T-helper 2 cell treated with Interferon-gamma antibody and Interleukin-4, amounts not matched to agents 5 μg/mL and 100 μg/mL, for 36 hours (primary cell): Measurements from ENCODE around the gene TTC39A.

Experiments
- DNase-seq: peaks from one replicate; pipeline ENCODE4 v3.0.0; 2021; ENCODE audit warnings: low spot score
- H3K27ac Mint-ChIP-seq: one replicate; pipeline ENCODE4 v1.8.0; 2021; ENCODE audit warnings: mild to moderate bottlenecking, mixed read lengths
- H3K27me3 Mint-ChIP-seq: one replicate; pipeline ENCODE4 v1.8.0; 2021; ENCODE audit warnings: low read depth, mixed read lengths
- H3K36me3 Mint-ChIP-seq: one replicate; pipeline ENCODE4 v1.8.0; 2021; ENCODE audit warnings: low read depth, mixed read lengths
- H3K4me1 Mint-ChIP-seq: one replicate; pipeline ENCODE4 v1.8.0; 2021; ENCODE audit warnings: low read depth, mixed read lengths
- H3K4me3 Mint-ChIP-seq: one replicate; pipeline ENCODE4 v1.8.0; 2022; ENCODE audit warnings: mild to moderate bottlenecking, moderate library complexity, mixed read lengths
- H3K9me3 Mint-ChIP-seq: one replicate; pipeline ENCODE4 v1.8.0; 2021; ENCODE audit warnings: mixed read lengths

Gene TTC39A

DNA sequence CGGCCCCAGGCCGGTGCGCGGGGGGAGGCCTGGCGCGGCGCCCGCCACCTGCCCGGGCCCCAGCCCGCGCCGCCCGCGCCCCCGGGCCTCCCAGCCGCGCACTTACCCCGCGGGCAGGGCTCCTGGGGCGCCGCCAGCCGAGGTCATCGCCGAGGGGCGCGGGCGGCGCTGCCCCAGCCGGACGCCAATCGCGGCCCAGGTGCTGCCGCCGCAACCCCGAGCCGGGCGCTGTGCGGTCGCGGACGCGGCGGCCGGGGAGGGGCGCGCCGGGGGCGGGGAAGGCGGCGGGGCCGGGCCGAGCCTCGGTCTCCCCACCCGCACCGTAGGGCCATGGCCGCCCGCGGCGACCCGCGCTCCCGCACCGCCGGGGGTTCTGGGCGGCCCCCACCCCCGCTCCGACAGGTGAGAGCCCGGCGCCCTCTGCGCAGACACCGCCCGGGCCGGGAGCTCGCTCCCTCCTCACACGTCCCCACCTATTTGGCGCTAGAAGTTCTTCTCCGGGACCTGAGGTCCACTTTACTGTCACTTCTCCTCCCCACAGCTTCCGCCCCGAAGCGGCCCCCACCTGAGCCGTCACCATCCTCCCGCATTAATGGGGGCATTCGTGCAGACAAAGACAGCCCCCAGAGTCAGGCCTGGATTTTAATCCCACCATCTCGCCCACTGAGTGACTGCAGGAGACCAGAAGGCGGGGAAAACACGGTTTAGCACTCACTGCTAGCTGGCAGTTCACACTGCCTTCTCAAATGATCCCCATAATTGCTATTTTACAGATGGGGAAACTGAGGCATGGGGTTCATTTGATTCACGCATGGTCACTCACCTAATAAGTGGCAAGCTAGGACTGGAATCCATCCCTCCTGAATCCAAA, at the start of gene TTC39A:
TSS of gene TTC39A (minus strand) at position 232 of the 871 bp plus-strand sequence. CDS start at position 147, 85 bp downstream.
- no peak for DNase-seq
- H3K9me3 Mint-ChIP-seq = no peaks in the 10 kb centered on the region
- peaks cover 7% of the 10 kb centered on the region for H3K4me1 Mint-ChIP-seq
- H3K4me3 Mint-ChIP-seq = peak within 1 kb of the TSS; percentile 81
- H3K27ac Mint-ChIP-seq = peak within 1 kb of the TSS; percentile 61
- H3K36me3 Mint-ChIP-seq = no peaks in the 10 kb centered on the region
- H3K27me3 Mint-ChIP-seq = peaks cover 36% of the 10 kb centered on the region

DNA sequence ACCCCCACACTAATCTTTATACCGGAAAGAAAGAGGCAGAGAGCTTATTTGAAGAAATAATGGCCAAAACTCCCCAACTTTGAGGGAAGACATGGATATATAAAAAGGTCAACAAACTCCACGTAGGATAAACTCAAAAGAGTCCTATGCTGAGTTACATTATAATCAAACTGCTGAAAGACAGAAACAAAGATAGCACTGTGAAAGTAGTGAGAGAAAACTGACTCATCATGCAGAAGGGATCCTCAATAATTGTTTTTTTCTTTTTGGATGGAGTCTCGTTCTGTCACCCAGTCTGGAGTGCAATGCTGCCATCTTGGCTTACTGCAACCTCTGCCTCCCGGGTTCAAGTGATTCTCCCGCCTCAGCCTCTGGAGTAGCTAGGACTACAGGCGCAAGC, 48.5 kb upstream of the TTC39A start:
- Mint-ChIP-seq H3K4me1 (no peaks in the 10 kb centered on the region), H3K36me3 (peaks cover 54% of the 10 kb centered on the region), H3K27ac (no peak overlapping the region), H3K4me3 (no peak overlapping the region), H3K27me3 (no peaks in the 10 kb centered on the region), H3K9me3 (peaks cover 12% of the 10 kb centered on the region)
- DNase-seq = no peak

DNA sequence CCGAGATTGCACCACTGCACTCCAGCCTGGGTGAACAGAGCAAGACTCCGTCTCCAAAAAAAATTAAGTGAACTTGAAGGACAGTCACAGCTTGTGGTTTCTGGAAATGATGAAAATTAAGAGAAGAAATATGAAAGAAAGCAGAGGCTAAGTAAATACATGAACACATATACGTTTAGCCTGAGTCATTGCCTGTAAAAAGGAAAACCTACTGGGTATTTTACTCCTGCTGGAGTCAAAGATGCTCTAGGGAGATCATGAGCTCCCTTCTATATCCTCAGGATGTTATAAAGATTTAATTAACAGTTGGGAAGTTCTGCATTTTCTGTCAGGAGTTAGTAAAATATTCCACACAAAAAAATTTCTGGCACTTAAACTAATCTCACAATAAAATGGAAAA, 43.5 kb upstream of the TTC39A start:
- Mint-ChIP-seq H3K27me3 (no peaks in the 10 kb centered on the region), H3K36me3 (peaks cover 19% of the 10 kb centered on the region), H3K9me3 (no peaks in the 10 kb centered on the region), H3K27ac (no peak overlapping the region), H3K4me3 (no peak overlapping the region), H3K4me1 (no peaks in the 10 kb centered on the region)
- DNase-seq = no peak

DNA sequence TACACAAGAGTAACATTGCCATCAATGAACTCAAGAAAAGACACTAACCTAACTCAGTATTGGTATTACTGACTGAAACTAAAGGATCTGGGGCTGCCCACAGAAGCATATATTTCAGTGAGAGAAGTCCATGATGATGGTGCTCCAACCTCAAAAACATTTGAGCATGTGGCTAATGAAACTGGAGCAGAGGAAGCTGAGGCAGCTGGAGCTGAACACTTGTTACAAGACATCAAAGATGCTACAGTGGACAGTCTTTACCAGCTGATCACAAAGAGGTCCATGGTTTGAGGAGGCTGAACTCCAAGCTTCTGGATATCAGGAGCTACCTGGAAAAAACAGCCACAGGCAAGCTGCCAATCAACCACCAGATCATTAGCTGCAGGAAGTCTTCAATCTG, 42.2 kb upstream of the TTC39A start:
- Mint-ChIP-seq H3K27ac (no peak overlapping the region), H3K4me1 (no peaks in the 10 kb centered on the region), H3K36me3 (peaks cover 14% of the 10 kb centered on the region), H3K4me3 (no peak overlapping the region), H3K9me3 (no peaks in the 10 kb centered on the region), H3K27me3 (no peaks in the 10 kb centered on the region)
- no peak for DNase-seq

GRCh38 chr1:51369171-51369570, 38.8 kb upstream of the TTC39A start:
- no peak for DNase-seq
- H3K4me3 Mint-ChIP-seq = no peak overlapping the region
- H3K4me1 Mint-ChIP-seq = no peaks in the 10 kb centered on the region
- peaks cover 11% of the 10 kb centered on the region for H3K36me3 Mint-ChIP-seq
- no peak overlapping the region for H3K27ac Mint-ChIP-seq
- no peaks in the 10 kb centered on the region for H3K9me3 Mint-ChIP-seq
- no peaks in the 10 kb centered on the region for H3K27me3 Mint-ChIP-seq

- H3K36me3 Mint-ChIP-seq = peaks cover 25% of the 10 kb centered on the region
- no peak overlapping the region for H3K27ac Mint-ChIP-seq
- H3K9me3 Mint-ChIP-seq = no peaks in the 10 kb centered on the region
- H3K4me1 Mint-ChIP-seq = no peaks in the 10 kb centered on the region
- H3K4me3 Mint-ChIP-seq = no peak overlapping the region
- DNase-seq = no peak
- H3K27me3 Mint-ChIP-seq = no peaks in the 10 kb centered on the region
Measured at GRCh38 chr1:51365774-51366173, 35.4 kb upstream of the TTC39A start.

- Mint-ChIP-seq H3K27ac (no peak overlapping the region), H3K27me3 (no peaks in the 10 kb centered on the region), H3K4me3 (no peak overlapping the region), H3K9me3 (no peaks in the 10 kb centered on the region), H3K36me3 (peaks cover 30% of the 10 kb centered on the region), H3K4me1 (no peaks in the 10 kb centered on the region)
- no peak for DNase-seq
Measured at GRCh38 chr1:51359879-51360278, 29.5 kb upstream of the TTC39A start.

GRCh38 chr1:51355382-51355781, 25.0 kb upstream of the TTC39A start:
- no peak overlapping the region for H3K27ac Mint-ChIP-seq

DNA sequence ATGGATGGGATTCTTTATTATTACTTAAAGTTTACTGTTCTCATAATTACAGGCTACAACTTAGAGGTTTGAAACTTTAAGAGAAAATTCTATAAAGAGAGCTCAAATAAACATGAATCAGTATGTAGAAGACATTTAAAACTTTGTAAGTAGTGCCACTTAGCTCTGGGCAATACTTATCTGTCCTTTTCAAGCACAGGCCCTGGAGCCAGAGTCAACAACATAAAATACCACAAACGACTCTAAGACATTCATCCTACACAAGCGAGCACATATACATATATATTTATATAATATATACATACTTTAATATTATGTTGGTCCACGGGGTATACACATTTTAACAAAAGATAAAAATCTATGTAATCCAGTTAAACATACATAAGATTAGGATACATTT, 24.1 kb upstream of the TTC39A start:
- no peak for DNase-seq
- Mint-ChIP-seq H3K27me3 (no peaks in the 10 kb centered on the region), H3K36me3 (peaks cover 16% of the 10 kb centered on the region), H3K9me3 (no peaks in the 10 kb centered on the region), H3K4me1 (no peaks in the 10 kb centered on the region), H3K4me3 (no peak overlapping the region), H3K27ac (no peak overlapping the region)

More at GRCh38 chr1:51355382-51355781, 25.0 kb upstream of the TTC39A start:
- no peak for DNase-seq
- Mint-ChIP-seq H3K27me3 (no peaks in the 10 kb centered on the region), H3K9me3 (no peaks in the 10 kb centered on the region), H3K36me3 (peaks cover 18% of the 10 kb centered on the region), H3K4me3 (no peak overlapping the region), H3K4me1 (no peaks in the 10 kb centered on the region)

- H3K27ac Mint-ChIP-seq = no peak overlapping the region
- H3K9me3 Mint-ChIP-seq = no peaks in the 10 kb centered on the region
- H3K27me3 Mint-ChIP-seq = peaks cover 2% of the 10 kb centered on the region
- no peaks in the 10 kb centered on the region for H3K4me1 Mint-ChIP-seq
- H3K36me3 Mint-ChIP-seq = peaks cover 16% of the 10 kb centered on the region
- DNase-seq = no peak
- H3K4me3 Mint-ChIP-seq = no peak overlapping the region
Measured at GRCh38 chr1:51351907-51352306, 21.5 kb upstream of the TTC39A start.

GRCh38 chr1:51349862-51350261, 19.5 kb upstream of the TTC39A start:
- no peaks in the 10 kb centered on the region for H3K4me1 Mint-ChIP-seq
- H3K27ac Mint-ChIP-seq = no peak overlapping the region
- peaks cover 17% of the 10 kb centered on the region for H3K27me3 Mint-ChIP-seq
- peaks cover 2% of the 10 kb centered on the region for H3K36me3 Mint-ChIP-seq
- H3K9me3 Mint-ChIP-seq = no peaks in the 10 kb centered on the region
- no peak overlapping the region for H3K4me3 Mint-ChIP-seq
- no peak for DNase-seq

GRCh38 chr1:51348147-51348527, 17.8 kb upstream of the TTC39A start:
- Mint-ChIP-seq H3K27me3 (peaks cover 31% of the 10 kb centered on the region), H3K27ac (no peak overlapping the region), H3K4me1 (no peaks in the 10 kb centered on the region), H3K9me3 (no peaks in the 10 kb centered on the region), H3K4me3 (no peak overlapping the region), H3K36me3 (no peaks in the 10 kb centered on the region)
- DNase-seq = no peak

DNA sequence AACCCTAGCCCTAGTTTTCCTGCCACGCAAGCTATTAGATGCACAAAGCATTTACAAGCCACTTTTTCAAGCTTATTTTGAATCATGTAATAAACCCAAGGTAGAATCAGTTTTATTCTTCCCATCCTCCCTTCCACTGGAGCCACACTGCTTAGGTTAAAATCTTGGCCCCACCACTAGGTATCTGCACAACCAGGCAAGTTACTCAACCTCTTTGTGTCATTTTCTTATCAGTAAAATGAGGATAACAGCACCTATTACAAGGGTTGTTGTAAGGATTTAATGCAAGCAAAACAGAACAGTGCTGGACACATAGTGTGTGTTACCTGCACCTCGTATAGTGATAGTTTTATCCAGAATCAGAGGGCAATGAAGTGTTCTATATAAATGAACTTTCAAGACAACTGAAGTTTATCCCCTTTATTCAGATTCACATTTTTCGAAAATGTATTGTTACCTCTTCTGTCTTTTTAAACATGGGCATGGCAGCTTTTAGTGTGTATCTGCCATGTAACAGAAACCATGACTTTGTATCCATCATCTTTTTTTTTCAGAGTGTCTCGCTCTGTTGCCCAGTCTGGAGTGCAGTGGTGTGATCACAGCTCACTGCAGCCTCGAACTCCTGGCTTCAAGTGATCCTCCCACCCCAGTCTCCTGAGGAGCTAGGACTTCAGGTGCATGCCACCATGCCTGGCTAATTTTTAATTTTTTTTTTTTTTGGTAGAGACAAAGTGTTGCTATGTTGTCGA, 17.2 kb upstream of the TTC39A start:
- H3K27me3 Mint-ChIP-seq = peaks cover 36% of the 10 kb centered on the region
- no peaks in the 10 kb centered on the region for H3K4me1 Mint-ChIP-seq
- H3K9me3 Mint-ChIP-seq = no peaks in the 10 kb centered on the region
- no peak overlapping the region for H3K27ac Mint-ChIP-seq
- H3K36me3 Mint-ChIP-seq = no peaks in the 10 kb centered on the region
- H3K4me3 Mint-ChIP-seq = no peak overlapping the region
- DNase-seq = no peak

- no peak for DNase-seq
- Mint-ChIP-seq H3K4me1 (no peaks in the 10 kb centered on the region), H3K36me3 (no peaks in the 10 kb centered on the region), H3K4me3 (no peak overlapping the region), H3K27ac (no peak overlapping the region), H3K9me3 (no peaks in the 10 kb centered on the region), H3K27me3 (peaks cover 36% of the 10 kb centered on the region)
Measured at GRCh38 chr1:51346086-51346942, 16.0 kb upstream of the TTC39A start.
